NCI-H345 (cell line): ENCODE measurements around the gene TKT.
"Not testable (repeated sequence)": the region's sequence is repeated elsewhere in the genome, so short reads cannot be mapped to it uniquely, and the experiment has no call there.

Source experiments
- DNase-seq: peaks from one replicate; lab custom pipeline; 2025; lab: John Stamatoyannopoulos, UW

Gene TKT

GRCh38 chr3:53255775-53256703, at the start of gene TKT:
Gene TKT (minus strand): TSS chr3:53256022. CDS start chr3:53255942, 80 bp downstream.
- DNase-seq, result peak; percentile 77

GRCh38 chr3:53303957-53304356, 48.1 kb upstream of the TKT start:
- DNase-seq, result no peak

- DNase-seq, result no peak
Observed at GRCh38 chr3:53303549-53303948, 47.7 kb upstream of the TKT start.

- no peak for DNase-seq
Observed at GRCh38 chr3:53300826-53301225, 45.0 kb upstream of the TKT start.

- peak; percentile 0 for DNase-seq
Observed at GRCh38 chr3:53299611-53300023, 43.8 kb upstream of the TKT start.

GRCh38 chr3:53295410-53295809, 39.6 kb upstream of the TKT start:
- no peak for DNase-seq

GRCh38 chr3:53293867-53294266, 38.0 kb upstream of the TKT start:
- DNase-seq, result no peak

GRCh38 chr3:53288214-53288613, 32.4 kb upstream of the TKT start:
- DNase-seq, result no peak

- DNase-seq, result no peak
Observed at GRCh38 chr3:53287131-53287629, 31.4 kb upstream of the TKT start.

GRCh38 chr3:53286727-53287126, 30.9 kb upstream of the TKT start:
- DNase-seq, result no peak

GRCh38 chr3:53282581-53282980, 26.8 kb upstream of the TKT start:
- DNase-seq, result no peak

GRCh38 chr3:53278667-53279066, 22.8 kb upstream of the TKT start:
- DNase-seq, result no peak

GRCh38 chr3:53274938-53275605, 19.2 kb upstream of the TKT start:
- no peak for DNase-seq

- DNase-seq, result no peak
Observed at GRCh38 chr3:53273146-53273670, 17.4 kb upstream of the TKT start.

- DNase-seq, result peak; percentile 78
Observed at GRCh38 chr3:53269888-53270880, 14.4 kb upstream of the TKT start.

GRCh38 chr3:53269193-53269592, 13.4 kb upstream of the TKT start:
- DNase-seq, result not testable (repeated sequence)

GRCh38 chr3:53267766-53268165, 11.9 kb upstream of the TKT start:
- no peak for DNase-seq

GRCh38 chr3:53264718-53265117, 8.9 kb upstream of the TKT start:
- DNase-seq, result no peak

- DNase-seq, result no peak
Observed at GRCh38 chr3:53263907-53264306, 8.1 kb upstream of the TKT start.

GRCh38 chr3:53261712-53262111, 5.9 kb upstream of the TKT start:
- DNase-seq, result no peak

GRCh38 chr3:53260286-53260785, 4.5 kb upstream of the TKT start:
- no peak for DNase-seq
